GM12875 (cell line): Measurements from ENCODE around the gene ADK.
"Not testable (repeated sequence)": the region's sequence is repeated elsewhere in the genome, so short reads cannot be mapped to it uniquely, and the experiment has no call there.

Source experiments
- H3K4me3 ChIP-seq: one replicate; pipeline ENCODE4 v1.5.1; 2011; ENCODE audit warnings: low read depth, low read length, control low read depth
- CTCF ChIP-seq: IDR thresholded peaks from 2 replicates; pipeline ENCODE4 v1.5.1; 2011; ENCODE audit warnings: low read depth, mild to moderate bottlenecking, control low read depth, inconsistent platforms, low read length, moderate library complexity, borderline replicate concordance; ENCODE audit not compliant: insufficient read depth

The ADK gene

GRCh38 chr10:74199315-74199714, 48.3 kb downstream of the ADK start:
- no peak overlapping the region for H3K4me3 ChIP-seq
- TF ChIP-seq CTCF, result no peak

- no peak for TF ChIP-seq CTCF
- no peak overlapping the region for H3K4me3 ChIP-seq
Observed at GRCh38 chr10:74202356-74202755, 51.3 kb downstream of the ADK start.

GRCh38 chr10:74206746-74207145, 55.7 kb downstream of the ADK start:
- no peak for TF ChIP-seq CTCF
- no peak overlapping the region for H3K4me3 ChIP-seq

- TF ChIP-seq CTCF, result no peak
- no peak overlapping the region for H3K4me3 ChIP-seq
Observed at GRCh38 chr10:74207691-74208480, 56.9 kb downstream of the ADK start.

GRCh38 chr10:74208997-74209396, 58.0 kb downstream of the ADK start:
- H3K4me3 ChIP-seq, result no peak overlapping the region
- TF ChIP-seq CTCF, result no peak

GRCh38 chr10:74213019-74213418, 62.0 kb downstream of the ADK start:
- no peak for TF ChIP-seq CTCF
- H3K4me3 ChIP-seq, result no peak overlapping the region

GRCh38 chr10:74213571-74214162, 62.6 kb downstream of the ADK start:
- no peak for TF ChIP-seq CTCF
- H3K4me3 ChIP-seq, result no peak overlapping the region

GRCh38 chr10:74217110-74217509, 66.1 kb downstream of the ADK start:
- not testable (repeated sequence) for H3K4me3 ChIP-seq

- H3K4me3 ChIP-seq, result not testable (repeated sequence)
Observed at GRCh38 chr10:74222467-74222866, 71.4 kb downstream of the ADK start.
